Fibroblast of gingiva (primary cell): ENCODE measurements around the gene P2RY6.
"Not testable (repeated sequence)": the region's sequence is repeated elsewhere in the genome, so short reads cannot be mapped to it uniquely, and the experiment has no call there.

Experiments
- DNase-seq: peaks from one replicate; pipeline ENCODE4 v3.0.0-alpha.2; 2011; ENCODE audit warnings: low read depth

P2RY6 gene

GRCh38 chr11:73271936-73272679, at the start of gene P2RY6:
P2RY6 (plus strand) TSS chr11:73272338; CDS start chr11:73296519, 24,181 bp downstream.
- peak; percentile 40 for DNase-seq

GRCh38 chr11:73223998-73224730, 48.0 kb upstream of the P2RY6 start:
- DNase-seq = no peak

GRCh38 chr11:73225001-73225686, 47.0 kb upstream of the P2RY6 start:
- DNase-seq = no peak

GRCh38 chr11:73225851-73226250, 46.3 kb upstream of the P2RY6 start:
- no peak for DNase-seq

GRCh38 chr11:73226297-73227006, 45.7 kb upstream of the P2RY6 start:
- no peak for DNase-seq

- DNase-seq = no peak
Observed at GRCh38 chr11:73227571-73228211, 44.4 kb upstream of the P2RY6 start.

- DNase-seq = no peak
Observed at GRCh38 chr11:73228268-73229134, 43.6 kb upstream of the P2RY6 start.

GRCh38 chr11:73229321-73229895, 42.7 kb upstream of the P2RY6 start:
- DNase-seq = no peak

- DNase-seq = no peak
Observed at GRCh38 chr11:73229896-73230875, 42.0 kb upstream of the P2RY6 start.

- no peak for DNase-seq
Observed at GRCh38 chr11:73230931-73231330, 41.2 kb upstream of the P2RY6 start.

- DNase-seq = not testable (repeated sequence)
Observed at GRCh38 chr11:73232487-73232886, 39.7 kb upstream of the P2RY6 start.

GRCh38 chr11:73233211-73233610, 38.9 kb upstream of the P2RY6 start:
- DNase-seq = no peak

GRCh38 chr11:73233692-73234470, 38.3 kb upstream of the P2RY6 start:
- no peak for DNase-seq

GRCh38 chr11:73234471-73235181, 37.5 kb upstream of the P2RY6 start:
- DNase-seq = no peak

- no peak for DNase-seq
Observed at GRCh38 chr11:73235236-73235786, 36.8 kb upstream of the P2RY6 start.

GRCh38 chr11:73236205-73236765, 35.9 kb upstream of the P2RY6 start:
- no peak for DNase-seq

GRCh38 chr11:73236854-73237253, 35.3 kb upstream of the P2RY6 start:
- DNase-seq = no peak
